Gastroesophageal sphincter (tissue), 3 donors: Measurements from ENCODE around the gene CHST15.

Experiments
- EP300 ChIP-seq: sonication (generic); formaldehyde crosslinking; IDR thresholded peaks from one replicate; pipeline ENCODE4 v1.6.1; 2017; ENCODE audit warnings: antibody characterized with exemption, mild to moderate bottlenecking
- POLR2AphosphoS5 ChIP-seq: sonication (generic); formaldehyde crosslinking; IDR thresholded peaks from one replicate; pipeline ENCODE4 v1.6.1; 2017; ENCODE audit warnings: antibody characterized with exemption
- TF ChIP-seq, protein P1 (sequence below), 4 experiments: fragments of 200-600 bp in 2 of 4; fragments of 450-650 bp in 2 of 4; sonication (generic) in 1 of 4; IDR thresholded peaks; one replicate each; pipeline ENCODE4 v1.5.1; 2017 to 2019; ENCODE audit warnings: antibody characterized with exemption in 4 of 4, mild to moderate bottlenecking in 2 of 4, moderate library complexity in 2 of 4

DNA sequence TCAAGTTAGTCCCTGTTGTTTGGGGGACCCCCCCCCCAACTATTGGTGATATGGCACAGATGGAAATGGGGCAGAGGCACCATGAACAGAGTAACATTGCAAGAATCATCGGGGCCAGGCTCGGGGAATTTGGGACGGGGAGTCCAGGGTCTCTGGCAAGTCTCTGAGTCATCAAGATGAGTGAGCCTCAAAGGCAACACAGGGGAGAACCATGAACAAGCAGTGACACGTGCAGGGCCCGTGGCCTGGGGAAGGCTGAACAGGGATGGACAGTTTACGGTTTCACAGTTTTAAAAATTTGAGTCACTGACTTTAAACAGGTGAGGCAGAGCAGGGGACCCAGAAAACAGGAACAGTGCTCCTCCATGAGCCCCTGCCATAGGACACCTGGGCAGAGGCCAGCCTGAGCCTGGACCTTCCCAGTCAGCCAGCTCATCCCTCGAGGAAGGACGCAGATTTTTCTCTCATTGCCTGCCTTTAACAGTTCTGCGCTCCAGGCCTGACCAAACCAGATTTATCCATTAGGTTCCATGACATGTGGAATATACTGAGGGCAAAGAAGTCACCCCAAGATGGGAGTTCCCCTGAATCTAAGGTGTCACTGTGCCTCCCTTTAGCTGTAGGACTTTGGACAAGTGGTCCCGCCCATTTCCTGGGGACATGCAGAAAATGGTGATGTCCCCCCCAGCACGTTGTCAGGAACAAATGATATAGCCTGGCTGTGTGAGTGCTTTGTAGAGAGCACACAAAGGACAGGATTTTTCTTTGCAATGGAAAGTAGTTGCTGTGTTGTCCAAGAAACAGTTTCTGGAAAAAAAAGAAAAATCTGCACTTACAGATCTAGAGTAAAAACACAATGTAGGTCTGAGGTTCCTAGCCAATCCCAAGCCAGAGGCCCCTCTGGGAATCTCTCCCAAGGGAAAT is 23.8 kb downstream of the CHST15 start:
- TF ChIP-seq, protein P1, sequence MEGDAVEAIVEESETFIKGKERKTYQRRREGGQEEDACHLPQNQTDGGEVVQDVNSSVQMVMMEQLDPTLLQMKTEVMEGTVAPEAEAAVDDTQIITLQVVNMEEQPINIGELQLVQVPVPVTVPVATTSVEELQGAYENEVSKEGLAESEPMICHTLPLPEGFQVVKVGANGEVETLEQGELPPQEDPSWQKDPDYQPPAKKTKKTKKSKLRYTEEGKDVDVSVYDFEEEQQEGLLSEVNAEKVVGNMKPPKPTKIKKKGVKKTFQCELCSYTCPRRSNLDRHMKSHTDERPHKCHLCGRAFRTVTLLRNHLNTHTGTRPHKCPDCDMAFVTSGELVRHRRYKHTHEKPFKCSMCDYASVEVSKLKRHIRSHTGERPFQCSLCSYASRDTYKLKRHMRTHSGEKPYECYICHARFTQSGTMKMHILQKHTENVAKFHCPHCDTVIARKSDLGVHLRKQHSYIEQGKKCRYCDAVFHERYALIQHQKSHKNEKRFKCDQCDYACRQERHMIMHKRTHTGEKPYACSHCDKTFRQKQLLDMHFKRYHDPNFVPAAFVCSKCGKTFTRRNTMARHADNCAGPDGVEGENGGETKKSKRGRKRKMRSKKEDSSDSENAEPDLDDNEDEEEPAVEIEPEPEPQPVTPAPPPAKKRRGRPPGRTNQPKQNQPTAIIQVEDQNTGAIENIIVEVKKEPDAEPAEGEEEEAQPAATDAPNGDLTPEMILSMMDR (IDR thresholded peaks at IDR 0.05): no peak
- no peak for TF ChIP-seq POLR2AphosphoS5
- TF ChIP-seq EP300: no peak
